GM21423 (cell line): ENCODE measurements around the gene SLITRK3.

Experiments used
- ATAC-seq: cut with Tn5 transposase; IDR thresholded peaks from one replicate; pipeline ENCODE4 v1.9.1; 2021; ENCODE audit warnings: mild to moderate bottlenecking, moderate library complexity; ENCODE audit not compliant: unreplicated experiment

The SLITRK3 gene

GRCh38 chr3:165195640-165196576 lies at the start of gene SLITRK3:
Gene SLITRK3 (minus strand): TSS chr3:165196384. CDS start chr3:165190830, 5,554 bp downstream.
- no peak for ATAC-seq

- ATAC-seq, result no peak
Measured at GRCh38 chr3:165243597-165243996, 47.4 kb upstream of the SLITRK3 start.

GRCh38 chr3:165233501-165234195 lies 37.5 kb upstream of the SLITRK3 start:
- no peak for ATAC-seq

- ATAC-seq, result no peak
Measured at GRCh38 chr3:165225604-165226003, 29.4 kb upstream of the SLITRK3 start.

GRCh38 chr3:165217739-165218138 lies 21.6 kb upstream of the SLITRK3 start:
- no peak for ATAC-seq

GRCh38 chr3:165212580-165212979 lies 16.4 kb upstream of the SLITRK3 start:
- ATAC-seq, result no peak

- no peak for ATAC-seq
Measured at GRCh38 chr3:165211721-165212120, 15.5 kb upstream of the SLITRK3 start.

- ATAC-seq, result no peak
Measured at GRCh38 chr3:165210727-165211126, 14.5 kb upstream of the SLITRK3 start.

GRCh38 chr3:165210132-165210531 lies 13.9 kb upstream of the SLITRK3 start:
- no peak for ATAC-seq

- ATAC-seq, result peak; percentile 96
Measured at GRCh38 chr3:165206454-165207266, 10.5 kb upstream of the SLITRK3 start.

- no peak for ATAC-seq
Measured at GRCh38 chr3:165204445-165204844, 8.3 kb upstream of the SLITRK3 start.

- no peak for ATAC-seq
Measured at GRCh38 chr3:165202995-165203394, 6.8 kb upstream of the SLITRK3 start.

- no peak for ATAC-seq
Measured at GRCh38 chr3:165201964-165202363, 5.8 kb upstream of the SLITRK3 start.

GRCh38 chr3:165197481-165197800 lies 1.3 kb upstream of the SLITRK3 start:
- ATAC-seq, result no peak

GRCh38 chr3:165196577-165197480 lies 645 bp upstream of the SLITRK3 start:
- ATAC-seq, result no peak

GRCh38 chr3:165195241-165195639 lies 944 bp downstream of the SLITRK3 start:
- no peak for ATAC-seq

- ATAC-seq, result no peak
Measured at GRCh38 chr3:165194511-165195240, 1.5 kb downstream of the SLITRK3 start.

- no peak for ATAC-seq
Measured at GRCh38 chr3:165193366-165194254, 2.6 kb downstream of the SLITRK3 start.
